IMR-90 (cell line): Measurements from ENCODE around the gene IFNE. TPM values are rescaled to one million over a fixed set of nuclear protein-coding genes. Genes with fewer than 3 reads are reported as not detected.

Source experiments
- ATAC-seq: fragments of 200-7000 bp; cut with Tn5 transposase; 2 replicates; pipeline ENCODE4 v1.9.1; 2020; ENCODE audit warnings: low read depth, mild to moderate bottlenecking, moderate library complexity
- BruUV-seq: library from RNA; stranded (reverse); fragments of 400-500 nt; replicated peaks from 2 replicates; lab custom pipeline; 2021; lab: Mats Ljungman, UMichigan
- CTCF ChIA-PET: fragments of 300-600 bp; formaldehyde crosslinking; extraction: SDS; loops from one replicate; lab custom pipeline; 2021; ENCODE audit warnings: antibody characterized with exemption; lab: Yijun Ruan, JAX
- POLR2A ChIA-PET: fragments of 300-600 bp; sonication (Branson Sonifier 250); formaldehyde crosslinking; loops from one replicate; lab custom pipeline; 2022; ENCODE audit warnings: antibody characterized with exemption; ENCODE audit not compliant: unreplicated experiment; lab: Charles Lee
- DNase-seq: peaks from one replicate; pipeline ENCODE4 v3.0.0; 2013
- H2AFZ ChIP-seq: replicated peaks from 2 replicates; pipeline ENCODE3; 2013; ENCODE audit warnings: low read length, mild to moderate bottlenecking; ENCODE audit not compliant: poor library complexity
- H2AK5ac ChIP-seq: 2 replicates; pipeline ENCODE4 v1.6.1; 2013; ENCODE audit warnings: low read depth, low read length, inconsistent platforms
- H2AK9ac ChIP-seq: replicated peaks from 2 replicates; pipeline ENCODE3; 2013; ENCODE audit warnings: mild to moderate bottlenecking, low read depth, low read length, moderate library complexity; ENCODE audit not compliant: poor library complexity
- H2BK120ac ChIP-seq: 2 replicates; pipeline ENCODE4 v1.6.1; 2013; ENCODE audit warnings: low read depth, low read length, inconsistent platforms
- H2BK15ac ChIP-seq: 3 replicates; pipeline ENCODE4 v1.6.1; 2013; ENCODE audit warnings: low read depth, low read length, inconsistent platforms
- H2BK20ac ChIP-seq: 2 replicates; pipeline ENCODE4 v1.6.1; 2013; ENCODE audit warnings: low read depth, mild to moderate bottlenecking, inconsistent platforms, low read length, moderate library complexity
- H2BK5ac ChIP-seq: 2 replicates; pipeline ENCODE4 v1.6.1; 2013; ENCODE audit warnings: mild to moderate bottlenecking, low read depth, low read length, inconsistent platforms; ENCODE audit not compliant: poor library complexity, severe bottlenecking
- H3K14ac ChIP-seq: replicated peaks from 2 replicates; pipeline ENCODE4 v1.6.1; 2013; ENCODE audit warnings: low read depth, low read length, inconsistent platforms
- H3K18ac ChIP-seq: 2 replicates; pipeline ENCODE4 v1.6.1; 2013; ENCODE audit warnings: low read depth, low read length, control low read depth
- H3K23ac ChIP-seq: 2 replicates; pipeline ENCODE4 v1.6.1; 2013; ENCODE audit warnings: low read depth, low read length, inconsistent platforms
- H3K27ac ChIP-seq: 2 replicates; pipeline ENCODE4 v1.5.1; 2013; ENCODE audit warnings: mild to moderate bottlenecking, control low read depth, low read length; ENCODE audit not compliant: insufficient read depth
- H3K27me3 ChIP-seq: 2 replicates; pipeline ENCODE4 v1.6.1; 2013; ENCODE audit warnings: low read length; ENCODE audit not compliant: control insufficient read depth, insufficient read depth
- H3K36me3 ChIP-seq: 2 replicates; pipeline ENCODE4 v1.6.1; 2013; ENCODE audit warnings: low read length, mixed read lengths; ENCODE audit not compliant: control insufficient read depth, insufficient read depth
- H3K4ac ChIP-seq: 2 replicates; pipeline ENCODE4 v1.6.1; 2013; ENCODE audit warnings: low read depth, low read length, inconsistent platforms
- H3K4me1 ChIP-seq: 2 replicates; pipeline ENCODE4 v1.6.1; 2013; ENCODE audit warnings: low read length, mixed read lengths; ENCODE audit not compliant: control insufficient read depth, insufficient read depth
- H3K4me2 ChIP-seq: 2 replicates; pipeline ENCODE4 v1.6.1; 2013; ENCODE audit warnings: low read depth, mild to moderate bottlenecking, control low read depth, low read length, moderate library complexity
- H3K4me3 ChIP-seq: 2 replicates; pipeline ENCODE4 v1.5.1; 2013; ENCODE audit warnings: low read depth, mild to moderate bottlenecking, control low read depth, low read length, moderate library complexity; ENCODE audit not compliant: insufficient read depth
- H3K56ac ChIP-seq: 2 replicates; pipeline ENCODE4 v1.6.1; 2013; ENCODE audit warnings: low read length, inconsistent platforms; ENCODE audit not compliant: insufficient read depth; ENCODE audit errors: extremely low read depth
- H3K79me1 ChIP-seq, 2 experiments: 2 replicates each; pipeline ENCODE4 v1.6.1; 2013; ENCODE audit warnings: low read length in 2 of 2, inconsistent platforms in 1 of 2, low read depth in 1 of 2
- H3K9ac ChIP-seq: 2 replicates; pipeline ENCODE4 v1.6.1; 2013; ENCODE audit warnings: low read depth, low read length, control low read depth
- H3K9me1 ChIP-seq: 2 replicates; pipeline ENCODE4 v1.6.1; 2013; ENCODE audit warnings: low read length, inconsistent platforms; ENCODE audit not compliant: insufficient read depth
- H3K9me3 ChIP-seq: 2 replicates; pipeline ENCODE4 v1.6.1; 2013; ENCODE audit warnings: low read length; ENCODE audit not compliant: control insufficient read depth, insufficient read depth
- H4K20me1 ChIP-seq: 2 replicates; pipeline ENCODE4 v1.6.1; 2013; ENCODE audit warnings: low read length, inconsistent platforms; ENCODE audit not compliant: insufficient read depth
- H4K5ac ChIP-seq: 2 replicates; pipeline ENCODE4 v1.6.1; 2013; ENCODE audit warnings: mild to moderate bottlenecking, low read depth, low read length, control low read depth
- H4K8ac ChIP-seq, 2 experiments: 2 replicates each; pipeline ENCODE4 v1.6.1; 2013; ENCODE audit warnings: low read depth in 2 of 2, low read length in 2 of 2, control low read depth in 1 of 2, inconsistent platforms in 1 of 2
- H4K91ac ChIP-seq: 2 replicates; pipeline ENCODE4 v1.6.1; 2013; ENCODE audit warnings: low read depth, low read length, inconsistent platforms; ENCODE audit not compliant: insufficient read depth
- BHLHE40 ChIP-seq: fragments of 150-350 bp; IDR thresholded peaks from 2 replicates; pipeline ENCODE4 v1.6.1; 2016; ENCODE audit warnings: mild to moderate bottlenecking, low read depth, low read length
- MXI1 ChIP-seq: IDR thresholded peaks from 2 replicates; pipeline ENCODE4 v1.6.1; 2012; ENCODE audit warnings: low read depth, mild to moderate bottlenecking, low read length, moderate library complexity, borderline replicate concordance
- RFX5 ChIP-seq: IDR thresholded peaks from 2 replicates; pipeline ENCODE4 v1.8.0; 2012; ENCODE audit warnings: low read depth, mild to moderate bottlenecking, low read length, moderate library complexity
- WGBS, 2 experiments: methylation state at CpG; one replicate each; pipeline versions ENCODE4 v1.1.5 to v1.1.7; 2013; ENCODE audit warnings: missing lambda C conversion rate in 2 of 2; ENCODE audit not compliant: insufficient read length in 1 of 2; ENCODE audit errors: extremely low coverage in 2 of 2; 5-methylcytosine and 5-hydroxymethylcytosine counted together
- dilution Hi-C: fragments of 300-500 bp; cut with HindIII; formaldehyde crosslinking; loops from one replicate; pipeline ENCODE4 v1.14.3; 2018; ENCODE audit warnings: low sequenced_read_pairs; ENCODE audit not compliant: unreplicated experiment
- in situ Hi-C: fragments of 300-500 bp; cut with MboI; formaldehyde crosslinking; loops from 3 replicates; pipeline ENCODE4 v1.14.3; 2019; ENCODE audit warnings: low sequenced_read_pairs, inconsistent platforms, mixed read lengths
- intact Hi-C: fragments of 100-400 bp; cut with micrococcal nuclease; formaldehyde crosslinking; loops from 2 replicates; pipeline ENCODE4 v1.10.0; 2022
- microRNA-seq, 2 experiments: library from miRNA; stranded (forward) in 1 of 2; unstranded in 1 of 2; fragments of 10-50 nt in 1 of 2; fragments of <30 nt in 1 of 2; gene quantifications in 1 of 2; microRNA quantifications in 1 of 2; one replicate each; pipeline versions ENCODE3 to v1.1.0; 2013 to 2020; ENCODE audit not compliant: insufficient read depth in 1 of 2, insufficient read length in 1 of 2, unreplicated experiment in 1 of 2
- polyA plus RNA-seq, 3 experiments: library from polyadenylated mRNA; depleted of rRNA; stranded (reverse); fragments of >200 nt; gene quantifications; 2 replicates each; pipeline ENCODE4 v1.2.3, GENCODE V29; 2012; ENCODE audit warnings: low replicate concordance in 1 of 3
- small RNA-seq, 5 experiments: library from RNA; depleted of rRNA; stranded (forward); fragments of <200 nt; gene quantifications; one replicate each; pipeline ENCODE3, GENCODE V24; 2012
- total RNA-seq: library from RNA; depleted of rRNA; stranded (reverse); fragments of >200 nt; gene quantifications from 2 replicates; pipeline ENCODE4 v1.2.3, GENCODE V29; 2012; rRNA removed
- TF ChIP-seq, protein P1 (sequence below): fragments of 150-350 bp; IDR thresholded peaks from 2 replicates; pipeline ENCODE4 v1.6.1; 2016; ENCODE audit warnings: low read depth, mild to moderate bottlenecking, low read length, moderate library complexity, borderline replicate concordance

Gene IFNE
- total and polyA plus RNA-seq, 2 of the 4 experiments (the other 2 are of a cell fraction), result 1.4 to 1.8 TPM

- H3K27me3 ChIP-seq, result peaks cover 7% of the 10 kb centered on the region
- no peaks in the 10 kb centered on the region for H3K9me1 ChIP-seq
- DNase-seq, result no peak
- H2BK5ac ChIP-seq, result no peak overlapping the region
- no peak for TF ChIP-seq MXI1
- TF ChIP-seq, protein P1, sequence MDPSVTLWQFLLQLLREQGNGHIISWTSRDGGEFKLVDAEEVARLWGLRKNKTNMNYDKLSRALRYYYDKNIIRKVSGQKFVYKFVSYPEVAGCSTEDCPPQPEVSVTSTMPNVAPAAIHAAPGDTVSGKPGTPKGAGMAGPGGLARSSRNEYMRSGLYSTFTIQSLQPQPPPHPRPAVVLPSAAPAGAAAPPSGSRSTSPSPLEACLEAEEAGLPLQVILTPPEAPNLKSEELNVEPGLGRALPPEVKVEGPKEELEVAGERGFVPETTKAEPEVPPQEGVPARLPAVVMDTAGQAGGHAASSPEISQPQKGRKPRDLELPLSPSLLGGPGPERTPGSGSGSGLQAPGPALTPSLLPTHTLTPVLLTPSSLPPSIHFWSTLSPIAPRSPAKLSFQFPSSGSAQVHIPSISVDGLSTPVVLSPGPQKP, result no peak
- TF ChIP-seq RFX5, result no peak
- no peak for TF ChIP-seq BHLHE40
- H3K36me3 ChIP-seq, result no peaks in the 10 kb centered on the region
- no peak overlapping the region for H3K23ac ChIP-seq
- H3K4ac ChIP-seq, result no peak overlapping the region
- no peak overlapping the region for H3K9ac ChIP-seq
- dilution Hi-C loops, result no loop called here
- no peaks in the 10 kb centered on the region for H3K4me1 ChIP-seq
- H3K9me3 ChIP-seq, result no peaks in the 10 kb centered on the region
- no peak overlapping the region for H2BK120ac ChIP-seq
- H4K8ac ChIP-seq, result no peak overlapping the region
- no peak overlapping the region for H3K56ac ChIP-seq
- H2BK15ac ChIP-seq, result no peak overlapping the region
- no peak overlapping the region for H2BK20ac ChIP-seq
- no peak overlapping the region for H3K27ac ChIP-seq
- H3K18ac ChIP-seq, result no peak overlapping the region
- no CpG with 5 or more reads among the region's 2 CpGs for WGBS, 2 experiments
- no peaks in the 10 kb centered on the region for H4K20me1 ChIP-seq
- ChIA-PET POLR2A (no interaction called here), CTCF (interaction anchor here (1.2 kb wide), 1 partner anchor 22 kb away, joined by 3 read pairs; no protein-coding TSS in a partner anchor)
- no peak overlapping the region for H3K14ac ChIP-seq
- ATAC-seq, result no peak
- no TSS peak for BruUV-seq
- no peak overlapping the region for H2AK9ac ChIP-seq
- no peak overlapping the region for H4K5ac ChIP-seq
- no peaks in the 10 kb centered on the region for H3K79me1 ChIP-seq
- in situ Hi-C loops, result no loop called here
- no peak overlapping the region for H3K4me3 ChIP-seq
- intact Hi-C loops, result no loop called here
- no peak overlapping the region for H3K4me2 ChIP-seq
- no peak overlapping the region for H2AK5ac ChIP-seq
- H4K91ac ChIP-seq, result no peak overlapping the region
- no peak overlapping the region for H2AFZ ChIP-seq
These were observed 49.3 kb downstream of the IFNE start for GRCh38 chr9:21432672-21433425.

Small RNA genes lying within 50 kb of the gene (microRNA-seq; reads per million reads assigned to microRNA genes)
- gene MIR31 (ENCODE audit: insufficient read depth in 1 of 2, insufficient read length in 1 of 2, unreplicated experiment in 1 of 2) (1,419 to 5,999 reads per million in 2 experiments), gene RF00157 (ENCODE audit: insufficient read depth, insufficient read length) (not detected)

Small RNA genes lying within 50 kb of the gene (small RNA-seq; reads per million reads assigned to genes)
- gene MIR31 (197 to 21,186 (median 5,463) reads per million in 5 experiments), gene RF00157 (0 reads per million in 5 experiments)

Other genes with a start within 250 kb of the IFNE start
- not detected in 2 replicates for gene IFNA14, start 242.3 kb downstream of the IFNE start, total RNA-seq
- gene IFNA14, start 242.3 kb downstream of the IFNE start, polyA plus RNA-seq (2012; rRNA removed), result not detected in 2 replicates
- gene IFNA5, start 177.0 kb downstream of the IFNE start, total RNA-seq, result not detected in 2 replicates
- not detected in 2 replicates for gene IFNA5, start 177.0 kb downstream of the IFNE start, polyA plus RNA-seq (2012; rRNA removed)
- 46.4 and 68.6 TPM in 2 replicates for gene KLHL9, start 146.9 kb downstream of the IFNE start, total RNA-seq
- 10.2 and 12.9 TPM in 2 replicates for gene KLHL9, start 146.9 kb downstream of the IFNE start, polyA plus RNA-seq (2012; rRNA removed)
- not detected in 2 replicates for gene IFNA6, start 131.4 kb downstream of the IFNE start, total RNA-seq
- not detected in 2 replicates for gene IFNA6, start 131.4 kb downstream of the IFNE start, polyA plus RNA-seq (2012; rRNA removed)
- not detected in 2 replicates for gene IFNA13, start 114.3 kb downstream of the IFNE start, total RNA-seq
- gene IFNA13, start 114.3 kb downstream of the IFNE start, polyA plus RNA-seq (2012; rRNA removed), result not detected in 2 replicates
- not detected in 2 replicates for gene IFNA2, start 96.9 kb downstream of the IFNE start, total RNA-seq
- not detected in 2 replicates for gene IFNA2, start 96.9 kb downstream of the IFNE start, polyA plus RNA-seq (2012; rRNA removed)
- not detected in 2 replicates for gene IFNA8, start 73.2 kb downstream of the IFNE start, total RNA-seq
- gene IFNA8, start 73.2 kb downstream of the IFNE start, polyA plus RNA-seq (2012; rRNA removed), result not detected in 2 replicates
- gene IFNA1, start 41.9 kb downstream of the IFNE start, total RNA-seq, result not detected in 2 replicates
- gene IFNA1, start 41.9 kb downstream of the IFNE start, polyA plus RNA-seq (2012; rRNA removed), result not detected in 2 replicates